Measurements from ENCODE around the gene CASK.

Gene CASK

DNA sequence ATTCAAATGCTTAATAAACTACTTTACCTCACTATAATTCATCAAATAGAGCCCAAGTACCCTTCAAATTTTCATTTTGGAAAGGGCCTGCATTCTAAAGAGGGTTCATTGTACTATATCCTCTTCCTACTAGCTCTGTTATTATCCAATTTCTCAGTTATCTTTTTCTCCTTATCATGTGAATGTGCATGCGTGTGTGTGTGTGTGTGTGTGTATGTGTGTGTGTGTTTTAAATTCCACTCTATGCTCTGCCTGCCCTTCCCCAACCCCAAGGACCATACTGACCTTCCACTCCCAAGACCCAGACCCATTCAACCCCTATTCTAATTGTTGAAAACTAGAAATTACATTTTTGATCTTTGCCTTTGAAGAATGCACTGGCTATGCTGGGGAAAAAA lies 33.3 kb downstream of the CASK start:
- no peak overlapping the region for H3K4me3 ChIP-seq (ENCODE audit: low read length)
- DNase-seq (ENCODE audit: low read depth) = no peak
- TF ChIP-seq, protein P1, sequence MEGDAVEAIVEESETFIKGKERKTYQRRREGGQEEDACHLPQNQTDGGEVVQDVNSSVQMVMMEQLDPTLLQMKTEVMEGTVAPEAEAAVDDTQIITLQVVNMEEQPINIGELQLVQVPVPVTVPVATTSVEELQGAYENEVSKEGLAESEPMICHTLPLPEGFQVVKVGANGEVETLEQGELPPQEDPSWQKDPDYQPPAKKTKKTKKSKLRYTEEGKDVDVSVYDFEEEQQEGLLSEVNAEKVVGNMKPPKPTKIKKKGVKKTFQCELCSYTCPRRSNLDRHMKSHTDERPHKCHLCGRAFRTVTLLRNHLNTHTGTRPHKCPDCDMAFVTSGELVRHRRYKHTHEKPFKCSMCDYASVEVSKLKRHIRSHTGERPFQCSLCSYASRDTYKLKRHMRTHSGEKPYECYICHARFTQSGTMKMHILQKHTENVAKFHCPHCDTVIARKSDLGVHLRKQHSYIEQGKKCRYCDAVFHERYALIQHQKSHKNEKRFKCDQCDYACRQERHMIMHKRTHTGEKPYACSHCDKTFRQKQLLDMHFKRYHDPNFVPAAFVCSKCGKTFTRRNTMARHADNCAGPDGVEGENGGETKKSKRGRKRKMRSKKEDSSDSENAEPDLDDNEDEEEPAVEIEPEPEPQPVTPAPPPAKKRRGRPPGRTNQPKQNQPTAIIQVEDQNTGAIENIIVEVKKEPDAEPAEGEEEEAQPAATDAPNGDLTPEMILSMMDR (conservative IDR thresholded peaks at IDR 0.05; ENCODE audit: low read length) = no peak

DNA sequence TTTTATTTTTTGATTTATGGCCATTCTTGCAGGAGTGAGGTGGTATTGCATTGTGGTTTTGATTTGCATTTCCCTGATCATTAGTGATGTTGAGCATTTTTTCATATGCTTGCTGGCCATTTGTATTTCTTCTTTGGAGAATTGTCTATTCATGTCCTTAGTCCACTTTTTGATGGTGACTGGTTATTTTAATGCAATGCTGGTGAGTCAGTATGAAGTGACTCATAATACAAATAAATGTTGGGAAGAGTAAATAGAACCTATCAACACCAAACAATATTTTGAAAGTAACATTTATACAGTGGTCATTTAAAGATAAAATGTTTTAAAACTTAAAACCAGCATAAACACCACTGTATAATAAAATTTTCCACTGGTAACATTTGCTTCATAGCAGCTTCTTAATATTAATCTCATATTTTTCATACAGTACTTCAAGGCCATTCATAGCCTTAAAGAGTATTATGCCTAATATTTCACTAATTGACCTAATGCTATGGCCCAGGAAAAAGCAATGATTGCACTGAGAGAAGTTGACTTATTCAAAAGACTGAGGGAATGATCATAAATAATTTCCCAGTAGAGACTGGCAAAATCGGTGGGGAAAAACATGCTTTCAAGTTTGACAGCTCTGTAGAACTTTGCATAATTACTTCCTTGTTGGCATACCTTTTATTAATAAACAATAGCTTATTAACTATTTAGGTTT lies 33.9 kb downstream of the CASK start:
- TF ChIP-seq, protein P1 (conservative IDR thresholded peaks at IDR 0.05; ENCODE audit: low read length) = no peak
- no peak overlapping the region for H3K4me3 ChIP-seq (ENCODE audit: low read length)
- DNase-seq (ENCODE audit: low read depth) = peak; percentile 16

GRCh38 chrX:41887691-41888090 lies 35.7 kb downstream of the CASK start:
- H3K4me3 ChIP-seq (ENCODE audit: low read length) = no peak overlapping the region
- no peak for DNase-seq (ENCODE audit: low read depth)
- TF ChIP-seq, protein P1 (conservative IDR thresholded peaks at IDR 0.05; ENCODE audit: low read length) = no peak

DNA sequence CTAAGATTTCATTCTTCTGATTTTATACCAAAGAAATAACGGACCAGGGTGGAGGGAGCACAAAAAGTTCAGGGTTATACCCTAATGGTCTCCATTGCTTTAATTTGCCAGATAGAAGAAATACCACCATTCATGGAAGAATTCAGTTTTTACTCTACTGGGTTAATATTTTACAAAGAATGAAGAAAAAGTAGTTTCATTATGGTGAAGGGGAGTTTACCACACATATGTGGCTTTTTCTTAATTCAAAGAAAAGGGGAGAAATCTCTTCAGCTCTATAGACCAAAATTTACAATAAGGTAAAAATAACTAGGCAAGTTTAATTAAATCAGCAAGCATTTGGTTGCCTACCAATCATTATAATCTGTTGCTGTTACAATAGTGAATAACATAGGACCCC lies 37.6 kb downstream of the CASK start:
- no peak for DNase-seq (ENCODE audit: low read depth)
- no peak overlapping the region for H3K4me3 ChIP-seq (ENCODE audit: low read length)
- TF ChIP-seq, protein P1 (conservative IDR thresholded peaks at IDR 0.05; ENCODE audit: low read length) = no peak

GRCh38 chrX:41881166-41881565 lies 42.2 kb downstream of the CASK start:
- DNase-seq (ENCODE audit: low read depth) = no peak

GRCh38 chrX:41877167-41877566 lies 46.2 kb downstream of the CASK start:
- no peak for DNase-seq (ENCODE audit: low read depth)
- TF ChIP-seq, protein P1 (conservative IDR thresholded peaks at IDR 0.05; ENCODE audit: low read length) = no peak

More at GRCh38 chrX:41881166-41881565, 42.2 kb downstream of the CASK start:
- TF ChIP-seq, protein P1 (conservative IDR thresholded peaks at IDR 0.05; ENCODE audit: low read length) = no peak
- H3K4me3 ChIP-seq (ENCODE audit: low read length) = no peak overlapping the region

GRCh38 chrX:41875142-41875541 lies 48.2 kb downstream of the CASK start:
- DNase-seq (ENCODE audit: low read depth) = peak; percentile 11
- H3K4me3 ChIP-seq (ENCODE audit: low read length) = no peak overlapping the region
- TF ChIP-seq, protein P1 (conservative IDR thresholded peaks at IDR 0.05; ENCODE audit: low read length) = no peak

More at GRCh38 chrX:41877167-41877566, 46.2 kb downstream of the CASK start:
- no peak overlapping the region for H3K4me3 ChIP-seq (ENCODE audit: low read length)
